HepG2 (cell line): ENCODE measurements around the gene LRTM2. TPM values are rescaled to one million over a fixed set of nuclear protein-coding genes. Genes with fewer than 3 reads are reported as not detected.

ENCODE experiments used
- ATAC-seq: fragments of 200-7000 bp; cut with Tn5 transposase; 3 replicates; pipeline ENCODE4 v1.9.1; 2020; ENCODE audit warnings: mild to moderate bottlenecking, moderate library complexity
- BruUV-seq: library from RNA; stranded (reverse); fragments of 400-500 nt; replicated peaks from 2 replicates; lab custom pipeline; 2021; lab: Mats Ljungman, UMichigan
- CTCF ChIA-PET: fragments of 300-600 bp; formaldehyde crosslinking; extraction: SDS; loops from one replicate; lab custom pipeline; 2021; ENCODE audit warnings: low total read pairs, inconsistent platforms, low intra/inter-chr PET ratio; lab: Yijun Ruan, JAX
- POLR2A ChIA-PET: fragments of 350-600 bp; sonication (Branson Sonifier 250); formaldehyde crosslinking; loops from one replicate; lab custom pipeline; 2020; ENCODE audit warnings: antibody characterized with exemption, inconsistent platforms; lab: Yijun Ruan, JAX
- DNase-seq: peaks from one replicate; pipeline ENCODE4 v3.0.0-alpha.2; 2015; ENCODE audit warnings: low spot score
- FAIRE-seq: peaks from 3 replicates; lab custom pipeline; 2011; peaks lifted over from hg19 to GRCh38; lab: Jason Lieb, UNC
- H2AFZ ChIP-seq: one replicate; pipeline ENCODE4 v1.6.1; 2011; ENCODE audit warnings: low read length, inconsistent platforms
- H3K27ac ChIP-seq: fragments of 300-600 bp; 3 replicates; pipeline ENCODE4 v1.8.0; 2011; ENCODE audit warnings: mixed run types, mild to moderate bottlenecking, mixed read lengths, low read length, inconsistent platforms; ENCODE audit not compliant: insufficient read depth; ENCODE audit errors: extremely low read length
- H3K27me3 ChIP-seq, 2 experiments: fragments of 200-600 bp in 1 of 2; 2 replicates in 1 of 2; 3 replicates in 1 of 2; pipeline versions ENCODE4 v1.6.0 to v1.8.0; 2011; ENCODE audit warnings: low read length in 2 of 2, mild to moderate bottlenecking in 2 of 2, moderate library complexity in 2 of 2, inconsistent platforms in 1 of 2; ENCODE audit not compliant: insufficient read depth in 2 of 2, control insufficient read depth in 1 of 2
- H3K36me3 ChIP-seq, 2 experiments: fragments of 200-600 bp in 1 of 2; replicated peaks in 1 of 2; 2 replicates in 1 of 2; 3 replicates in 1 of 2; pipeline versions ENCODE4 v1.5.1 to v1.8.0; 2011; ENCODE audit warnings: low read length in 2 of 2, inconsistent platforms in 1 of 2; ENCODE audit not compliant: insufficient read depth in 2 of 2, control insufficient read depth in 1 of 2
- H3K4me1 ChIP-seq: 2 replicates; pipeline ENCODE4 v1.5.1; 2012; ENCODE audit warnings: low read length, inconsistent platforms; ENCODE audit not compliant: insufficient read depth
- H3K4me2 ChIP-seq: 2 replicates; pipeline ENCODE4 v1.6.0; 2011; ENCODE audit warnings: low read depth, low read length, inconsistent platforms
- H3K4me3 ChIP-seq, 3 experiments: fragments of 200-600 bp in 1 of 3; sonication (generic), shearing (Covaris generic) in 1 of 3; replicated peaks in 1 of 3; 2 replicates each; pipeline ENCODE4 v1.5.1; 2011 to 2016; ENCODE audit warnings: low read length in 3 of 3, inconsistent platforms in 2 of 3, low read depth in 2 of 3, mild to moderate bottlenecking in 2 of 3, control low read depth in 1 of 3, mixed read lengths in 1 of 3; ENCODE audit not compliant: insufficient read depth in 1 of 3
- H3K79me2 ChIP-seq: one replicate; pipeline ENCODE4 v1.6.1; 2011; ENCODE audit warnings: low read length, inconsistent platforms; ENCODE audit not compliant: insufficient read depth
- H3K9ac ChIP-seq: 2 replicates; pipeline ENCODE4 v1.6.0; 2011; ENCODE audit warnings: mild to moderate bottlenecking, low read depth, low read length, inconsistent platforms; ENCODE audit not compliant: insufficient read depth
- H3K9me3 ChIP-seq: 2 replicates; pipeline ENCODE4 v1.5.1; 2012; ENCODE audit warnings: mild to moderate bottlenecking, low read length
- H4K20me1 ChIP-seq: 2 replicates; pipeline ENCODE4 v1.6.0; 2011; ENCODE audit warnings: inconsistent platforms, mild to moderate bottlenecking, low read length, moderate library complexity; ENCODE audit not compliant: insufficient read depth
- ARNTL ChIP-seq: sonication (generic); formaldehyde crosslinking; IDR thresholded peaks from 2 replicates; pipeline ENCODE4 v1.4.0; 2020; ENCODE audit warnings: mild to moderate bottlenecking, missing genetic modification reagents
- ELF3 ChIP-seq: IDR thresholded peaks from 2 replicates; pipeline ENCODE4 v1.6.1; 2016; ENCODE audit warnings: missing genetic modification reagents, missing compliant biosample characterization
- FOSL1 ChIP-seq: sonication (generic); formaldehyde crosslinking; IDR thresholded peaks from 2 replicates; pipeline ENCODE4 v1.9.0; 2021; ENCODE audit warnings: missing genetic modification reagents, borderline replicate concordance
- FOXA1 ChIP-seq, 2 experiments: fragments of 450-650 bp in 1 of 2; sonication (generic) in 1 of 2; formaldehyde crosslinking in 1 of 2; IDR thresholded peaks; 2 replicates each; pipeline versions ENCODE4 v1.4.0 to v1.6.1; 2016 to 2020; ENCODE audit warnings: missing genetic modification reagents in 1 of 2
- FOXA3 ChIP-seq: IDR thresholded peaks from 2 replicates; pipeline ENCODE4 v1.6.1; 2016; ENCODE audit warnings: missing genetic modification reagents, missing compliant biosample characterization
- IKZF4 ChIP-seq: sonication (generic); formaldehyde crosslinking; IDR thresholded peaks from 2 replicates; pipeline ENCODE4 v1.5.1; 2020; ENCODE audit warnings: borderline replicate concordance, mild to moderate bottlenecking, low read depth, missing genetic modification reagents; ENCODE audit errors: not compliant biosample characterization
- KDM3A ChIP-seq: IDR thresholded peaks from 2 replicates; pipeline ENCODE4 v1.6.1; 2018; ENCODE audit warnings: low read depth, missing compliant biosample characterization
- KMT2A ChIP-seq: sonication (generic); formaldehyde crosslinking; IDR thresholded peaks from 2 replicates; pipeline ENCODE4 v1.4.0; 2020; ENCODE audit warnings: missing genetic modification reagents
- NFIC ChIP-seq: IDR thresholded peaks from 2 replicates; pipeline ENCODE4 v1.6.1; 2012; ENCODE audit warnings: mild to moderate bottlenecking, low read length, inconsistent platforms
- SNAPC4 ChIP-seq: sonication (generic); formaldehyde crosslinking; IDR thresholded peaks from 2 replicates; pipeline ENCODE4 v1.4.0; 2020; ENCODE audit warnings: mild to moderate bottlenecking, missing genetic modification reagents
- SSRP1 ChIP-seq: IDR thresholded peaks from 2 replicates; pipeline ENCODE4 v1.6.1; 2016; ENCODE audit warnings: control low read depth
- ZNF180 ChIP-seq: sonication (generic); formaldehyde crosslinking; IDR thresholded peaks from 2 replicates; pipeline ENCODE4 v1.4.0; 2020; ENCODE audit warnings: low read depth, missing genetic modification reagents, borderline replicate concordance
- ZNF430 ChIP-seq: sonication (generic); formaldehyde crosslinking; IDR thresholded peaks from 2 replicates; pipeline ENCODE4 v1.9.0; 2021; ENCODE audit warnings: mild to moderate bottlenecking, missing genetic modification reagents
- ZNF44 ChIP-seq: sonication (generic); formaldehyde crosslinking; IDR thresholded peaks from 2 replicates; pipeline ENCODE4 v1.5.1; 2020; ENCODE audit warnings: mild to moderate bottlenecking, missing genetic modification reagents
- ZNF687 ChIP-seq: sonication (generic); formaldehyde crosslinking; IDR thresholded peaks from 2 replicates; pipeline ENCODE4 v1.5.1; 2020; ENCODE audit warnings: mild to moderate bottlenecking, missing genetic modification reagents, moderate library complexity
- ZSCAN30 ChIP-seq: sonication (generic); formaldehyde crosslinking; IDR thresholded peaks from 2 replicates; pipeline ENCODE4 v1.5.0; 2020; ENCODE audit warnings: mild to moderate bottlenecking, missing genetic modification reagents
- WGBS: methylation state at CpG from one replicate; pipeline ENCODE4 v1.1.6; 2017; ENCODE audit warnings: low lambda C conversion rate; 5-methylcytosine and 5-hydroxymethylcytosine counted together
- in situ Hi-C: cut with HindIII; loops from 2 replicates; pipeline ENCODE4 v1.10.0; 2017; ENCODE audit warnings: low pct_unique_long_range_greater_than_20kb; ENCODE audit not compliant: extremely low pct_ligation_motif_present
- intact Hi-C: fragments of 100-400 bp; cut with micrococcal nuclease; formaldehyde crosslinking; loops from one replicate; pipeline ENCODE4 v1.10.0; 2022; ENCODE audit not compliant: unreplicated experiment
- polyA plus RNA-seq, 8 experiments: library from polyadenylated mRNA; depleted of rRNA in 3 of 8; stranded (reverse) in 7 of 8; unstranded in 1 of 8; fragments of >200 nt; fragmentation: Illumina TruSeq in 4 of 8; extraction: Trizol in 4 of 8; gene quantifications; 2 replicates each; pipeline versions ENCODE4 v1.2.1 to v1.2.3, GENCODE V29; 2011 to 2016; ENCODE audit warnings: low read depth in 4 of 8, missing spikeins in 1 of 8, mixed read lengths in 1 of 8; ENCODE audit not compliant: insufficient read depth in 1 of 8
- total RNA-seq, 5 experiments: library from RNA; depleted of rRNA; stranded (reverse); fragments of >200 nt; fragmentation: Illumina TruSeq; extraction: Trizol; gene quantifications; 2 replicates each; pipeline ENCODE4 v1.2.3, GENCODE V29; 2016; ENCODE audit warnings: low read depth in 1 of 5

Gene LRTM2
- total and polyA plus RNA-seq, 2 of the 13 experiments (the other 11 are each of a cell fraction or from before 2014, with no cell fraction given): 0.09 TPM; not detected in 1

GRCh38 chr12:1807087-1807860 is 13.1 kb upstream of the LRTM2 start:
- H3K27me3 ChIP-seq: no peaks in the 10 kb centered on the region
- no peak overlapping the region for H3K9ac ChIP-seq
- peaks cover 4% of the 10 kb centered on the region for H3K79me2 ChIP-seq
- no peaks in the 10 kb centered on the region for H4K20me1 ChIP-seq
- H3K4me3 ChIP-seq: no peak overlapping the region; a peak in 1 of 6 replicates
- intact Hi-C loops (no loop called here), in situ Hi-C loops (loop anchor here (10.0 kb wide), 1 partner anchor 228 kb away; no protein-coding TSS in a partner anchor)
- peak overlapping the region; percentile 32 for H3K4me2 ChIP-seq
- H3K36me3 ChIP-seq: no peaks in the 10 kb centered on the region
- FAIRE-seq (peak; percentile 73), ATAC-seq (peak; percentile 59), DNase-seq (peak; percentile 51)
- no peak overlapping the region for H2AFZ ChIP-seq
- H3K4me1 ChIP-seq: peaks cover 76% of the 10 kb centered on the region
- no peaks in the 10 kb centered on the region for H3K9me3 ChIP-seq
- H3K27ac ChIP-seq: peak overlapping the region; percentile 31
- no TSS peak for BruUV-seq
- ChIA-PET CTCF (no interaction called here), POLR2A (no interaction called here)
- 84% methylated on average over 13 of the region's 15 CpGs for WGBS
- TF ChIP-seq IKZF4 (CRISPR knock-in tag): no peak
- TF ChIP-seq ZNF687: peak; percentile 83
- no peak for TF ChIP-seq ZNF44 (CRISPR knock-in tag)
- no peak for TF ChIP-seq FOSL1
- TF ChIP-seq ZNF180 (CRISPR knock-in tag): no peak
- TF ChIP-seq FOXA3 (CRISPR knock-in tag): no peak
- peak; percentile 33; the same call in 1 of the 2 replicates for TF ChIP-seq ELF3 (CRISPR knock-in tag)
- TF ChIP-seq SNAPC4 (CRISPR knock-in tag): no peak
- no peak for TF ChIP-seq KDM3A (CRISPR knock-in tag)
- no peak for TF ChIP-seq SSRP1 (CRISPR knock-in tag)
- TF ChIP-seq FOXA1 (IDR thresholded peaks at IDR 0.05): no peak
- TF ChIP-seq FOXA1 (CRISPR knock-in tag; IDR thresholded peaks at IDR 0.05): no peak
- no peak for TF ChIP-seq NFIC
- TF ChIP-seq KMT2A (CRISPR knock-in tag): no peak
- no peak for TF ChIP-seq ZNF430 (CRISPR knock-in tag)
- TF ChIP-seq ARNTL (CRISPR knock-in tag): no peak
- no peak for TF ChIP-seq ZSCAN30 (CRISPR knock-in tag)
